GM12878 (cell line): ENCODE measurements around the gene FCHSD2. TPM values are rescaled to one million over a fixed set of nuclear protein-coding genes. Genes with fewer than 3 reads are reported as not detected.
A peak's percentile ranks its signal among the peaks of the same experiment; 100 is the strongest.
"Not testable (repeated sequence)": the region's sequence is repeated elsewhere in the genome, so short reads cannot be mapped to it uniquely, and the experiment has no call there.

Experiments used
- ATAC-seq: fragments of 200-7000 bp; cut with Tn5 transposase; 3 replicates; pipeline ENCODE4 v1.9.1; 2020; ENCODE audit warnings: mild to moderate bottlenecking, moderate library complexity
- BruUV-seq: library from RNA; stranded (reverse); fragments of 400-500 nt; replicated peaks from 2 replicates; lab custom pipeline; 2021; lab: Mats Ljungman, UMichigan
- CTCF ChIA-PET: fragments of 300-600 bp; sonication (Branson Sonifier 250); formaldehyde crosslinking; extraction: SDS; loops from one replicate; lab custom pipeline; 2021; ENCODE audit warnings: inconsistent platforms; lab: Yijun Ruan, JAX
- POLR2A ChIA-PET: fragments of 350-600 bp; formaldehyde crosslinking; extraction: SDS; loops from one replicate; lab custom pipeline; 2021; ENCODE audit warnings: inconsistent platforms; lab: Charles Lee
- RAD21 ChIA-PET: fragments of 300-600 bp; sonication (Branson Sonifier 250); formaldehyde crosslinking; loops from one replicate; lab custom pipeline; 2023; ENCODE audit warnings: antibody characterized with exemption; ENCODE audit not compliant: unreplicated experiment; lab: Charles Lee
- SMC1A ChIA-PET: fragments of 300-600 bp; sonication (Branson Sonifier 250); formaldehyde crosslinking; loops from one replicate; lab custom pipeline; 2023; ENCODE audit not compliant: unreplicated experiment, uncharacterized antibody; lab: Charles Lee
- DNase-seq: peaks from one replicate; pipeline ENCODE4 v3.0.0-alpha.2; 2011; ENCODE audit warnings: low read depth, low spot score
- FAIRE-seq: peaks from 3 replicates; lab custom pipeline; 2011; peaks lifted over from hg19 to GRCh38; lab: Jason Lieb, UNC
- H2AFZ ChIP-seq: 2 replicates; pipeline ENCODE4 v1.6.0; 2011; ENCODE audit warnings: low read depth, low read length, control low read depth; ENCODE audit not compliant: control insufficient read depth
- H3K27ac ChIP-seq: 2 replicates; pipeline ENCODE4 v1.5.1; 2011; ENCODE audit warnings: control low read depth; ENCODE audit not compliant: control insufficient read depth, insufficient read depth
- H3K27me3 ChIP-seq, 2 experiments: replicated peaks in 1 of 2; 2 replicates each; pipeline versions ENCODE4 v1.6.0 to v1.6.1; 2011; ENCODE audit warnings: low read length in 1 of 2; ENCODE audit not compliant: control insufficient read depth in 2 of 2, insufficient read depth in 2 of 2
- H3K36me3 ChIP-seq, 2 experiments: 2 replicates each; pipeline ENCODE4 v1.5.1; 2011; ENCODE audit warnings: low read length in 1 of 2; ENCODE audit not compliant: control insufficient read depth in 2 of 2, insufficient read depth in 2 of 2
- H3K4me1 ChIP-seq: 2 replicates; pipeline ENCODE4 v1.6.1; 2011; ENCODE audit warnings: mild to moderate bottlenecking, low read length, moderate library complexity, mixed read lengths; ENCODE audit not compliant: control insufficient read depth, insufficient read depth
- H3K4me2 ChIP-seq: 2 replicates; pipeline ENCODE4 v1.6.0; 2011; ENCODE audit warnings: control low read depth; ENCODE audit not compliant: control insufficient read depth, insufficient read depth
- H3K4me3 ChIP-seq: fragments of 200-600 bp; sonication (generic); 2 replicates; pipeline ENCODE4 v1.5.1; 2016
- H3K79me2 ChIP-seq: 2 replicates; pipeline ENCODE4 v1.6.0; 2011; ENCODE audit warnings: low read length; ENCODE audit not compliant: control insufficient read depth, insufficient read depth
- H3K9ac ChIP-seq: 2 replicates; pipeline ENCODE4 v1.8.0; 2011; ENCODE audit warnings: low read length, control low read depth, mixed read lengths; ENCODE audit not compliant: control insufficient read depth, insufficient read depth
- H3K9me3 ChIP-seq: replicated peaks from 3 replicates; pipeline ENCODE4 v1.5.1; 2011; ENCODE audit warnings: mild to moderate bottlenecking, low read length; ENCODE audit not compliant: control insufficient read depth, insufficient read depth
- H4K20me1 ChIP-seq: 2 replicates; pipeline ENCODE4 v1.6.0; 2011; ENCODE audit not compliant: control insufficient read depth, insufficient read depth
- RELA ChIP-seq: fragments of 450-650 bp; IDR thresholded peaks from 2 replicates; pipeline ENCODE4 v1.8.0; 2014; ENCODE audit warnings: borderline replicate concordance; ENCODE audit not compliant: partially characterized antibody
- SMARCA5 ChIP-seq: fragments of 450-650 bp; IDR thresholded peaks from 2 replicates; pipeline ENCODE4 v1.6.1; 2017; ENCODE audit warnings: mild to moderate bottlenecking
- SPI1 ChIP-seq: IDR thresholded peaks from 2 replicates; pipeline ENCODE4 v1.6.1; 2011; ENCODE audit warnings: low read depth, mild to moderate bottlenecking, low read length, moderate library complexity, borderline replicate concordance; ENCODE audit not compliant: insufficient read depth
- WGBS: methylation state at CpG from one replicate; pipeline ENCODE4 v1.1.6; 2016; ENCODE audit warnings: low lambda C conversion rate; ENCODE audit not compliant: insufficient replicate concordance, insufficient coverage; ENCODE audit errors: missing lambda C conversion rate; 5-methylcytosine and 5-hydroxymethylcytosine counted together
- in situ Hi-C: fragments of 300-500 bp; cut with MboI; formaldehyde crosslinking; loops from 9 replicates; pipeline ENCODE4 v1.14.3; 2018; ENCODE audit warnings: mixed read lengths
- intact Hi-C: fragments of 100-400 bp; cut with micrococcal nuclease; formaldehyde crosslinking; loops from one replicate; pipeline ENCODE4 v1.14.2; 2022; ENCODE audit not compliant: unreplicated experiment
- polyA plus RNA-seq, 11 experiments: library from polyadenylated mRNA; depleted of rRNA in 4 of 11; unstranded in 6 of 11; stranded (reverse) in 5 of 11; fragments of >200 nt; fragmentation: Nextera tagmentation in 4 of 11; fragmentation: Illumina TruSeq in 1 of 11; extraction: Ambion mirVana in 4 of 11; extraction: Trizol in 1 of 11; gene quantifications; 1 replicate in 1 of 11; 2 replicates in 10 of 11; pipeline versions ENCODE4 v1.2.1 to v1.2.3, GENCODE V29; 2011 to 2016; ENCODE audit warnings: inconsistent platforms in 2 of 11, missing spikeins in 2 of 11, low read depth in 1 of 11
- total RNA-seq, 4 experiments: library from RNA; depleted of rRNA in 3 of 4; stranded (reverse); fragments of >200 nt in 3 of 4; fragmentation: Illumina TruSeq in 1 of 4; extraction: Trizol in 1 of 4; gene quantifications; 2 replicates each; pipeline versions ENCODE4 v1.2.1 to v1.2.3, GENCODE V29; 2013 to 2021
- TF ChIP-seq, protein P1 (sequence below): fragments of 150-350 bp; IDR thresholded peaks from 2 replicates; pipeline ENCODE4 v1.6.1; 2014; ENCODE audit warnings: mild to moderate bottlenecking, low read depth, low read length

Gene FCHSD2
- total and polyA plus RNA-seq, 10 of the 15 experiments (the other 5 are each of a cell fraction or from before 2014, with no cell fraction given), result 13.2 to 89.8 (median 47.8) TPM

DNA sequence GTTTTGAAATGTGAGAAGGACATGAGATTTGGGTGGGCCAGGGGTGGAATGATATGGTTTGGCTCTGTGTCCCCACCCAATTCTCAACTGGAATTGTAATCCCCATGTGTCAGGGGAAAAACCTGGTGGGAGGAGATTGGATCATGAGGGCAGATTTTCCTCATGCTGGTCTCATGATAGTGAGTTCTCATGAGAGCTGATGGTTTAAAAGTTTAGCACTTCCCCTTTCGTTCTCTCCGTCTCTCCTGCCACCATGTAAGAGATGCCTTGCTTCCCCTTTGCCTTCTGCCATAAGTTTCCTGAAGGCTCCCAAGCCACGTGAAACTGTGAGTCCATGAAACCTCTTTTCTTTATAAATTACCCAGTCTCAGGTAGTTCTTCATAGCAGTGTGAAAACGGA lies 113.5 kb downstream of the FCHSD2 start:
- H3K79me2 ChIP-seq, result peaks cover 25% of the 10 kb centered on the region
- H3K9me3 ChIP-seq, result peaks cover 51% of the 10 kb centered on the region
- H3K36me3 ChIP-seq, result peaks cover 5 to 10% of the 10 kb centered on the region in 2 experiments; a peak in 3 of 4 replicates
- no peak for TF ChIP-seq RELA
- TF ChIP-seq SMARCA5, result no peak
- TF ChIP-seq, protein P1, sequence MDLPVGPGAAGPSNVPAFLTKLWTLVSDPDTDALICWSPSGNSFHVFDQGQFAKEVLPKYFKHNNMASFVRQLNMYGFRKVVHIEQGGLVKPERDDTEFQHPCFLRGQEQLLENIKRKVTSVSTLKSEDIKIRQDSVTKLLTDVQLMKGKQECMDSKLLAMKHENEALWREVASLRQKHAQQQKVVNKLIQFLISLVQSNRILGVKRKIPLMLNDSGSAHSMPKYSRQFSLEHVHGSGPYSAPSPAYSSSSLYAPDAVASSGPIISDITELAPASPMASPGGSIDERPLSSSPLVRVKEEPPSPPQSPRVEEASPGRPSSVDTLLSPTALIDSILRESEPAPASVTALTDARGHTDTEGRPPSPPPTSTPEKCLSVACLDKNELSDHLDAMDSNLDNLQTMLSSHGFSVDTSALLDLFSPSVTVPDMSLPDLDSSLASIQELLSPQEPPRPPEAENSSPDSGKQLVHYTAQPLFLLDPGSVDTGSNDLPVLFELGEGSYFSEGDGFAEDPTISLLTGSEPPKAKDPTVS, result no peak
- peak; percentile 45; the same call in 1 of the 2 replicates for TF ChIP-seq SPI1
- in situ Hi-C loops (no loop called here), intact Hi-C loops (no loop called here)
- H4K20me1 ChIP-seq, result no peaks in the 10 kb centered on the region
- ChIA-PET POLR2A (interaction anchor here (1.6 kb wide), 1 partner anchor 9 kb away, joined by 3 read pairs; no protein-coding TSS in a partner anchor), SMC1A (no interaction called here), CTCF (no interaction called here), RAD21 (interaction anchor here (0.6 kb wide), 1 partner anchor 157 kb away, joined by 3 read pairs; no protein-coding TSS in a partner anchor)
- DNase-seq (no peak), ATAC-seq (no peak), FAIRE-seq (no peak)
- H3K4me1 ChIP-seq, result no peaks in the 10 kb centered on the region
- H3K9ac ChIP-seq, result no peak overlapping the region
- BruUV-seq, result no TSS peak
- H3K4me2 ChIP-seq, result no peak overlapping the region
- no peaks in the 10 kb centered on the region for H3K27me3 ChIP-seq
- no peak overlapping the region for H3K27ac ChIP-seq
- H3K4me3 ChIP-seq, result no peak overlapping the region
- no peak overlapping the region for H2AFZ ChIP-seq
- 58% methylated on average over 4 of the region's 4 CpGs for WGBS

DNA sequence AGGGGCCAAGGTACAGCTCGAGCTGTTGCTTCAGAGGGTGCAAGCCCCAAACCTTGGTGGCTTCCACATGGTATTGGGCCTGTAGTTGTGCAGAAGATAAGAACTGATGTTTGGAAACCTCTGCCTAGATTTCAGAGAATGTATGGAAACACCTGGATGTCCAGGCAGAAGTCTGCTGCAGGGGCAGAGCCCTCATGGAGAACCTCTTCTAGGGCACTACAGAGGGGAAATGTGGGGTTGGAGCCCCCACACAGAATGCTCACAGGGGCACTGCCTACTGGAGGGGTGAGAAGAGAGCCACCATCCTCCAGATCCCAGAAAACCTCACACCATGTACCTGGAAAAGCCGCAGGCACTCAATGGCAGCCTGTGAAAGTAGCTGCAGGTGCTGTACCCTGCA lies 114.3 kb downstream of the FCHSD2 start:
- CTCF ChIA-PET, intact Hi-C loops, H3K4me2 ChIP-seq, ATAC-seq, H2AFZ ChIP-seq, SMC1A ChIA-PET, RAD21 ChIA-PET, FAIRE-seq, H3K27me3 ChIP-seq, in situ Hi-C loops, H4K20me1 ChIP-seq, H3K4me1 ChIP-seq, BruUV-seq, DNase-seq, H3K4me3 ChIP-seq, H3K27ac ChIP-seq, H3K9ac ChIP-seq: not testable (repeated sequence)
- 52% methylated on average over 2 of the region's 2 CpGs for WGBS
- peaks cover 51% of the 10 kb centered on the region for H3K9me3 ChIP-seq
- peaks cover 23% of the 10 kb centered on the region for H3K79me2 ChIP-seq
- H3K36me3 ChIP-seq, result peaks cover 5 to 10% of the 10 kb centered on the region in 2 experiments; a peak in 3 of 4 replicates
- POLR2A ChIA-PET, result interaction anchor here (1.6 kb wide), 1 partner anchor 9 kb away, joined by 3 read pairs; no protein-coding TSS in a partner anchor
